Hepatocyte (in vitro differentiated cells): ENCODE results near the gene STKLD1.

Experiments used
- CTCF ChIP-seq: fragments of 200-600 bp; sonication (generic); IDR thresholded peaks from 2 replicates; pipeline ENCODE4 v1.5.1; 2016; ENCODE audit warnings: antibody characterized with exemption, mild to moderate bottlenecking; ENCODE audit not compliant: poor library complexity
- EZH2 ChIP-seq: fragments of 200-600 bp; sonication (generic); IDR thresholded peaks from 2 replicates; pipeline ENCODE4 v1.6.1; 2016; ENCODE audit warnings: antibody characterized with exemption, mild to moderate bottlenecking, borderline replicate concordance

DNA sequence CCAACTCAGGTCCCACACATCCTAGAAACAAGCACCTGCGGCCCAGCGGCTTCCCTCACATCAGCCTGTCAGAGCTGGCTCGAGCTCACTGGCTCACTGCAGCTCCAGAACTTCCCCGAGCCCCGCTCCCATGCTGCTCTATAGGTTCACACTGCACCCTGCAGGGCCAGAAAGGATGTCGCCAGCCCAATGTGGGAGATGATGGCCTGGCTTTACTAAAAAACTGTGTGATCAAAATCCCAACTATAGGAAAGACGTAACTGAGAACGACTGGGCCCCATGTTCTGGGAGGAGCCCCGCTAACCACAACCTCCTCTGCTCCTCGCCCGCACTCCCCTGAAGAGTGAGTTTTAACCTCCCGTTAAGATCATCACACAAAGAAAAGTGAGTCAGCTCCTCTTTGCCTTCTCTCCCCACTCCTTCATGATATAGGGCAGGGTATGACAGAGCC lies 4.9 kb upstream of the STKLD1 start:
- TF ChIP-seq CTCF = no peak
- TF ChIP-seq EZH2 = no peak
